Astrocyte of the hippocampus (primary cell): ENCODE data around the gene ZCCHC3.
A peak's percentile ranks its signal among the peaks of the same experiment; 100 is the strongest.
"Not testable (repeated sequence)": the region's sequence is repeated elsewhere in the genome, so short reads cannot be mapped to it uniquely, and the experiment has no call there.

Experiments
- DNase-seq: peaks from one replicate; pipeline ENCODE4 v3.0.0; 2011; ENCODE audit warnings: low read depth, low spot score

ZCCHC3 gene

GRCh38 chr20:311609-312008, 14.2 kb downstream of the ZCCHC3 start:
- no peak for DNase-seq

DNA sequence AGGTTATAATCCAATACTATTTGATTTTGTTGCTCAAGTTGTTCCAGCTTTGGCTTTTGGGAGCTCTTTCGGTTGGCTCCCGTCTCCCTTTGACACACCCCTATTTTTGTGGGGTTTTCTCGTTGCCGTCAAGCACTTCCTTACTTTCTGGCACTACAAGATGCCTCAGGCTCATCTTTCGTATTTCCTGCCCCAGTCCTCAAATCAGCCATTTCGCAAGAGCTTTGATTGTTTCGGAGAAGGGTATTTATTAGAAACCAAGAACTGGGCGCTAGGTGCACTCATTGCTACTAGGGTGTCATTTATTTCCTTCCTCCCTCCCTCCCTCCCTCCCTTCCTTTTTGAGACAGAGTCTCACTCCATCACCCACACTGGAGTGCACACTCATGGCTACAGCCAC, 14.7 kb downstream of the ZCCHC3 start:
- no peak for DNase-seq

DNA sequence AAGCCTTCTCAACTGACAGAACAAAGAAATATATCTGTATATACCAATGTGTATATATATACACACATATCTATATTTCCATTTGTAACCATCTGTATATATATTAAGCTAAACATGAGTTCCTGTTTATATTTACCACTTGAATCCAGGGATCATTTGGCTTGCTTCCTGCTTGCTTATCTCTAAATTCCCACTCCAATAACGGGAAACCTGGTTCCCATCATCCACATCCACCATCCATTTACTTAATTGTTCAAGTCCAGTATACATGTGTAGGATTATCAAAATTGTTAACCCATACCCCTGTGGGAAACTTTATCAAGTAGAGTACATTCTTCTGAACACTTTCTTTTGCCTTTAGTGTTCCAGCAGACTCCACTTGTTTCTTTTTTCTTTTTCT, 15.5 kb downstream of the ZCCHC3 start:
- DNase-seq, result no peak

- DNase-seq, result no peak
Measured at GRCh38 chr20:313402-313801, 16.0 kb downstream of the ZCCHC3 start.

- no peak for DNase-seq
Measured at GRCh38 chr20:313948-314347, 16.6 kb downstream of the ZCCHC3 start.

DNA sequence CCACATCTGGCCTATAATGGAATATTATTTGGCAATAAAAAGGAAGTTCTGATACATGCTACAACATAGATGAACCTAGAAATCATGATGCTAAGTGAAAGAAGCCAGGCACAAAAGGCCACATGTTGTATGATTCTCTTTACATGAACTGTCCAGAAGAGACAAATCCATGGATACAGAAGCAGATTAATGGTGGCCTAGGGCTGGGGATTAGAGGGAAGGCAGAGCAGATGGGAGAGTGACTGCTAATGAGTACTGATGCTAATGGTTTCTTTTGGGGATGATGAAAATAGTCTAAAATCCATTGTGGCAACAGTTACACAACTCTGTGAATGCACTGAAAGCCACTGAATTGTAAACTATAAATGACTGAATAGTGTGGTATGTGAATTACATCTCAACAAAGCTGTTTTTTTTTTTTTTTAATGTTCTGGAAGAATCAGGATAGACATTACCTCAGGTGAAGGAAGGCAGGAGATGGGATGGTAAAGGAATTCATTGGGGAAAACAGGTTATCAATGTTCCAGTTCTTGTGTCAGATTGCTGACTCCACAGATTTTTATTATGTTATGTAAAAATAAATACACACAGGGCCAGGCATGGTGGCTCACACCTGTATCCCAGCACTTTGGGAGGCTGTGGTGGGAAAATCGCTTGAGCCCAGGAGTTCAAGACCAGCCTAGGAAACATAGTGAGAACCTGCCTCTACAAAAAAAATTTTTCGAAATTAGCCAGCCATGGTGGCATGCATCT, 19.1 kb downstream of the ZCCHC3 start:
- no peak for DNase-seq

GRCh38 chr20:324177-325044, 27.0 kb downstream of the ZCCHC3 start:
- DNase-seq, result peak; percentile 95

DNA sequence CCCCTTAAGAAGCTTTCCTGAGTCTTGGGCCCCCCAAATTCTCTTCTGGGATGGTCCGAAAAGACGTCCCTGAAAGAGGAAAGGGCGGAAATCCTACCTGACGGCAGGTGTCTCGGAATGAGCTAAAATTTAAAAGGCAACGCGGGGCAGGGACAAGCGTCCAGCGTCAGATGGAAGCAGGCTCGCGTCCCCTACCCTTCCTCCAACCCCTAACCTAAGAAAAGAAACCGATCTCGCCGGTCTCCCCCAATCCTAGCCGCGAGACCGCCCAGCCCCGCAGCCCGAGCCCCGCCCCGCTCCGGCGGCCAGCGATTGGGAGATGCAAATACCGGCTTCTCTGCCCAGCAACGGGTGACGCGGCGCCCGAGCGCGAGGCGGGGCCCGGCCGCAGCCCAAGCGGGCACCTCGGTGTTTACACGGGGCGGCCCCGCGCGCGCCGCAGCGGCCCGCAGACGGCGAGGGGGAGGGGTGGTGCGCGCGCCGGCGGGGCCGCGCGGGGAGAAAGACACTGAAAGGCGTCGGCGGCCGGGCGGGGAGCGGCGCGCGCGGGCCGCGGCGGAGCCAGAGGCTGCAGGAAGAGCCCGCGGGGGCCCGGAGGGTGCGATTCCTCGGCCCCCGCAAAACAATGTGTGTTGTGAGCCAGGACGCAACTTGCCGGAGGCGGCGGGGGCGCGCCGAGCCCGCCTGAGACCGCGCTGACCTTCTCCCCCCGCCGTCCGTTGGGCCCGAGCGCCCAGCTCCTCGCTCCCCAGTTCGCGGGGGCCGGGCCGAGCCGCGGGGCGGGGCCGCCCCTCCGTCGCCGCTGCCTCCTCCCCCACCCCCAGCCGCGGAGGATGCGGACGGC, 27.9 kb downstream of the ZCCHC3 start, which contains the start of gene SOX12:
Gene SOX12 (plus strand): TSS at position 508 of the 844 bp plus-strand sequence. CDS start 373 bp downstream, outside the sequence.
- DNase-seq, result peak; percentile 98

GRCh38 chr20:325889-326644, 28.7 kb downstream of the ZCCHC3 start:
- peak; percentile 88 for DNase-seq

GRCh38 chr20:326645-327185, 29.3 kb downstream of the ZCCHC3 start:
- peak; percentile 58 for DNase-seq

DNA sequence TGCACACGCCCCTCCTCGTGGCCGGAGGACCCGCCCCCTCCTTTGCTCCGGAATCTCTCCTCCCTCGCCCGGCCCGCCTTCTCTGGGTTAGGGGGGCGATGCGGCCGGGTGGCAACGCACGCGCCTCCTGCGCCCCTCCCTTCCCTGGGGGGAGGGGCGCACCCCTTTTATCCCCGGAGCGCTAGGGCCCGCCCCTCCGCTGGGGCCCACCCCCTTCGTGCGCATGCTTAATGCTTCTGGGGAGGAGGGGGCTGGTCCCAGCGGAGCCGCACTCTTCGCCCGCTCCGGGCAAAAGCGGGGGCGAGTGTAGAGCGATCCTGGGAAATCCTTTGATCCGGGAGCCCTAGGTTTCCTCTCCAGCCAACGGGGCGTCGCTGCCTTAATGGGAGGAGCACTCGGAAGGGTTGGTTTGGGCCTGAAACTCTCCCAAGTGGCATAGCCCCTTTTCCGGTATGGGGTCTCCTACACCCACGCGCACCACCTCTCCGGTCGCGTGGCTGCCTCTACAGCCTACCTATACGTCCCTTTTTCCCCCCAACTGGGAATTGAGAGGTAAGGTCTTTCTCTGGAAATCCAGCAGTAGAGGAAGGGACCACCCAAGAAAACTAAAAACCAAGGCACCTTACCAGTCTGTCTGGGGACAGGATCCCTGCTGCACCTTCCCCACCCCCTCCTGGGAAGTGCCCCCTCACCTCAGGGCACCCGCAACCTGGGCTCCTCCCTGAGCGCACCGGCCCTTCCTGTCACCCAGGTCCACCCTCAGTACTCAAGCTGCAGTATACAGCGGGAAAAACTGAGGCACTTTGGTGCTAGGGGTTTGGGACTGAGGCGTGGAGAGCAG, 30.0 kb downstream of the ZCCHC3 start:
- peak; percentile 98 for DNase-seq

DNA sequence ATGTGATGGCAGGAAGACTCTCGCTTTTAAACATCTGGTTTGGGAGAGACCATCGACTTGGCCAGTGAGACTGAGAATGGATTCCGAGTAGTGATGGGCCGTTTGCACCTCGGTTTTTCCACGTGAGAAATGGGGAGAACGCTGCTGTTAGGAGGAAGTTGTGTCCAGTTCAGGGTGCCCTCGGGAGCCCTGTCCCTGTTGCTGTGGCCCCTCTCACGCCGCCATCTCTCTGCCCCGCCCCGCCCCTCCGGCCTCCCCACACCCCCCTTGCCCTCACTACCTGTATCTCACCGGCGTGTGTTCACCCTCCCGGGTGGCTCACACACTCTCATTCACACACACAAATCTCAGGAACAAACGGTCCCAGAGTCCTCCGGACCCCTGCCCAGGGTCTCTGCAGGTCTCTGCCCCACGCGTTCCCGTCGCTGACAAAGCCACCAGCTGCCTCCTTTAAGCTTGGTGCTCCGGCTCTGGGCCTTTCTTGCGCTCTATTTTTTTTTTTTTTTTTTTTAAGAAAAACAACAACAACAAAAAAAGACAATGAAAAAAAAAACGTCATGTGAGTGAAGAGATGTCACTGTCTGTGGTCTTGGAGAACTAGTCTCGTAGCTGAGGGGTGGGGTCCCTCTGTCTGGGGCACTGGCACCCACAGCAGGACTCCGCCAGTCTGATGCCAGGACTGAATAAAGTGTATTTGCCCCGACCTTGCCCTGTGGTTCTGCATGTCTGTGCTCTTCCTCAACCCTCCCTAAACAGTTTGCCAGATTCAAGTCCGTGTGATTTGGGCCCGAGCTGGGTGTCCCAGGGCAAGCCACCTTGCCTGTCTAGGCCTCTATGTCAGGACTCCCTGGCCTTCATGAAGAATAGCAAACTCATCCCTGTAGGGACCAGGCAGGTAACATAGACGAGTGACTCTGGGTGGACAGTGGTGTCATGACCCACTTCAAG, 30.9 kb downstream of the ZCCHC3 start:
- DNase-seq, result peak; percentile 21

DNA sequence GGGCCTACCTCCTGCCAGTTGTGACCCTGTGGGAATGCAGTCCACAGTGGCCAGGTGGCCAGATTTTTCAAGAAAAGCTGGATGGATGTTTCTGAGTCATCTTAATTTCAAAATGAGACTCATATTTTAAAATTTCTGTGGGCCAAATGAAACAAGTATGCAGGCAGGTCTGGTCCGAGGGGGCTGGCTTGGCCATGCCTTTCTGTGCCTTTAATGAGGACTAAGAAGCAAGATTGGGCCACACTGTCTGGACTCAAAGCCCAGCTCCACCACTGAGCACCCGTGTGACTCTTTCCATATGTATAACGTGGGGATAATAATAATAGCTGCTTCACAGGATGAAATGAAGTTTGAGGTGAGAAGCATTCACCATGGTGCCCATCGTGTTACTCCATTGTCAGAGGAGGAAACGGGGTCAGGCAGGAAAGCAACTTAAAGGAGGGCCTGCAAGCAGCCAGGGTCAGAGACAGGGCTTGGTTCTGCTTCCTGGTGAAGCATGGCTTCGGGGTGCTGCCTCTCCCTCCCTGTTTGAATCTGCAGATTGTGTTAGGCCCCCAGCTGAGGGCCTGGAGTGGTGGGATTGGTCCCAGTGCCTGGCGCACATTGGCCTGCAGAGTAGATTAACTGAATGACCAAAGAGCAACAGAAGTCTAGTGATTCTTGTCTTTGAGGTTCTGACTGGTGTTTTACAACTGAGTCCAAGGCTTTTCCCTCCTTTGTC, 31.8 kb downstream of the ZCCHC3 start:
- no peak for DNase-seq

DNA sequence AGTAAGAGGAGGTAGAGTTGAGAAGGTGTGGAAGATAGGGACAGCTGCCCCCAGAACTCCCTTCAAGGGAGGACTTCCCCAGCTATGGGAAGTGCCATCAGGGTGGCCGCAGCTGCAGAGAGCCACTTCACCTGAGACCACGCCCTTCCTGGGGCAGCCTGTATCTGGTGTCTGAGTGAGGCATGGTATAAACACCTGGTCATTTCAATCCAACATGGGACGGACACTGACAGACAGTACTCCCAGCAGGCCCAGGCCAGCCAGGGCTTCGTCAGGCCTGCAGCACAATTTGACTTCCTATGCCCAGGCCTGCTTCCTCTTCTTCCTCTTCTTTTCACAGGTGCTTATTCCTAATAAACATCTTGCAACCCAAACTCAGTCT, 32.5 kb downstream of the ZCCHC3 start:
- no peak for DNase-seq

- DNase-seq, result peak; percentile 77
Measured at GRCh38 chr20:330233-331149, 33.1 kb downstream of the ZCCHC3 start.

GRCh38 chr20:334578-334977, 37.2 kb downstream of the ZCCHC3 start:
- DNase-seq, result no peak

GRCh38 chr20:336040-336439, 38.7 kb downstream of the ZCCHC3 start:
- DNase-seq, result not testable (repeated sequence)
